Endodermal cell (in vitro differentiated cells): ENCODE measurements around the gene VAV2. TPM values are rescaled to one million over a fixed set of nuclear protein-coding genes. Genes with fewer than 3 reads are reported as not detected.

Source experiments
- DNase-seq: peaks from one replicate; pipeline ENCODE4 v3.0.0-alpha.2; 2017
- H3K27ac ChIP-seq: 2 replicates; pipeline ENCODE4 v1.5.1; 2013; ENCODE audit warnings: mild to moderate bottlenecking, low read depth, low read length, moderate library complexity
- H3K27me3 ChIP-seq: 2 replicates; pipeline ENCODE4 v1.6.1; 2013; ENCODE audit warnings: mild to moderate bottlenecking, low read length, moderate library complexity; ENCODE audit not compliant: insufficient read depth, control insufficient read depth, poor library complexity, severe bottlenecking
- H3K36me3 ChIP-seq: 2 replicates; pipeline ENCODE4 v1.7.0; 2013; ENCODE audit warnings: mild to moderate bottlenecking, low read length, moderate library complexity; ENCODE audit not compliant: control insufficient read depth, insufficient read depth
- H3K4me1 ChIP-seq: one replicate; pipeline ENCODE4 v1.7.0; 2013; ENCODE audit warnings: low read length; ENCODE audit not compliant: control insufficient read depth, insufficient read depth
- H3K4me3 ChIP-seq: 2 replicates; pipeline ENCODE4 v1.5.1; 2013; ENCODE audit warnings: mild to moderate bottlenecking, low read length, moderate library complexity
- H3K9ac ChIP-seq: 2 replicates; pipeline ENCODE4 v1.6.1; 2013; ENCODE audit warnings: mild to moderate bottlenecking, low read length, moderate library complexity; ENCODE audit not compliant: poor library complexity, severe bottlenecking; ENCODE audit errors: extremely low read depth
- H3K9me3 ChIP-seq: 2 replicates; pipeline ENCODE4 v1.6.1; 2013; ENCODE audit warnings: mild to moderate bottlenecking, low read length, moderate library complexity; ENCODE audit not compliant: control insufficient read depth
- H3K27ac Mint-ChIP-seq: 2 replicates; pipeline ENCODE4 v1.8.0; 2020; ENCODE audit warnings: mixed read lengths
- H3K27me3 Mint-ChIP-seq: 2 replicates; pipeline ENCODE4 v1.8.0; 2021; ENCODE audit warnings: mild to moderate bottlenecking, mixed read lengths; ENCODE audit not compliant: insufficient read depth
- H3K36me3 Mint-ChIP-seq: 2 replicates; pipeline ENCODE4 v1.8.0; 2020; ENCODE audit warnings: low read depth, mixed read lengths
- H3K4me1 Mint-ChIP-seq: 2 replicates; pipeline ENCODE4 v1.8.0; 2020; ENCODE audit warnings: mixed read lengths
- H3K4me3 Mint-ChIP-seq: 2 replicates; pipeline ENCODE4 v1.8.0; 2020; ENCODE audit warnings: mild to moderate bottlenecking, moderate library complexity, mixed read lengths
- H3K9me3 Mint-ChIP-seq: 2 replicates; pipeline ENCODE4 v1.8.0; 2020; ENCODE audit warnings: mild to moderate bottlenecking, mixed read lengths
- CTCF ChIP-seq: fragments of 200-600 bp; sonication (generic); conservative IDR thresholded peaks from 2 replicates; pipeline ENCODE4 v1.5.0; 2021; ENCODE audit warnings: antibody characterized with exemption, mild to moderate bottlenecking
- WGBS, 2 experiments: methylation state at CpG; one replicate each; pipeline versions ENCODE4 v1.1.5 to v1.1.7; 2013; ENCODE audit warnings: missing lambda C conversion rate in 2 of 2, mixed read lengths in 1 of 2; ENCODE audit not compliant: insufficient coverage in 1 of 2, insufficient read length in 1 of 2; 5-methylcytosine and 5-hydroxymethylcytosine counted together
- total RNA-seq, 2 donors: library from RNA; stranded (reverse); fragmentation: NEBNext Ultra II Directional in 1 of 2; extraction: Animal tissue kit (Norgen Biotek cat#: 25700) in 1 of 2; gene quantifications; 2 replicates in 1 of 2; 3 replicates in 1 of 2; pipeline ENCODE4 v1.2.1, GENCODE V29; 2021

The VAV2 gene
- total RNA-seq, 2 donors from 2014 or later: 29.8 to 35.9 TPM

- 77 to 79% methylated on average over 20 to 24 of the region's 24 CpGs for WGBS, 2 experiments
- no peaks in the 10 kb centered on the region for H3K27me3 ChIP-seq
- no peak for TF ChIP-seq CTCF
- no peak for DNase-seq
- H3K4me3 ChIP-seq: no peak overlapping the region
- H3K27ac Mint-ChIP-seq: no peak overlapping the region
- no peak overlapping the region for H3K27ac ChIP-seq
- no peaks in the 10 kb centered on the region for H3K36me3 ChIP-seq
- H3K9me3 Mint-ChIP-seq: no peaks in the 10 kb centered on the region
- peaks cover 7% of the 10 kb centered on the region for H3K4me1 ChIP-seq
- peaks cover 2% of the 10 kb centered on the region for H3K27me3 Mint-ChIP-seq
- no peaks in the 10 kb centered on the region for H3K36me3 Mint-ChIP-seq
- no peaks in the 10 kb centered on the region for H3K9me3 ChIP-seq
- no peak overlapping the region for H3K4me3 Mint-ChIP-seq
- no peaks in the 10 kb centered on the region for H3K4me1 Mint-ChIP-seq
- no peak overlapping the region for H3K9ac ChIP-seq
These were observed 4.7 kb upstream of the VAV2 start for GRCh38 chr9:133996531-133997520.

DNA sequence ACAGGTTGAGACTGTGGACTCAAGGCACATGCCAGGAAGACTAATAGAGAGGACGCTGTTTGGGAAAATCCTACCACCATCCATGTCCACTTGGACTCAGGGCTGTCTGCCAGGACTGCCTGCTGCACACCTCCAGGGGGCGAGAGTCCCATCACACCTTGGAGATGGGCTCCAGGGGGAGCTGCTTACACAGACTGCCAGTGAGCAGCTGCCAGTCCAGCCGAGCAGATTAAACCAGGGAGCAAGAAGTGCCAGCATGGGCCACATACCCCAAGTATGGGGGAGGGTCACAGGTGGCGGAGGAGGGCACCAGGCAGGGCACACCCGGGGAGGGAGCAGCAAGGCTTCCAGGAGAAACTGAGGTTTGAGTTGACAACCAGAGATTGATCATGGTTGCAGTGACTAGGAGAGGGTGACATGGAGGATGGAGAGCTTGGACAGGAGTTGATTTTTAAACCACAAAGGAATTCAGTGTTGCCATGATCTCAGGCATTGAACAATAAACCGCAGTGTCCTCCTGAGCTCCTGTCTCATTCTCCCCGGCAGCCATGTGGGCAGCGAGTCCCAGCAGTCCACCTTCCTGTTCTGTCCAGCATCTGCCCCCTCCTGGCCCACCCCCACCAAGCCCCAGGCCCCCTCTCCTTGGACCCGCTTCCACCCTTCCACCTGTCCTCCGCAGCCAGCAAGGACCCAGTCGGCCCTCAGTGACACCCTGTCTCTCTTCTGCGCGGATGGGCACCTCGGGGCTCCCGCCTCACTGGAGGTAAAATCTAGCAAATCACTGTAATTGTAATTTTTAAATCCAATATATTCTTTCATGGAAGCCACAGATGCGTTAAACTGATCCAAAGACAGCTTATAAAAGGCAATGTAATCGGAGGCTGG, 3.1 kb upstream of the VAV2 start:
- H3K9me3 Mint-ChIP-seq: no peaks in the 10 kb centered on the region
- DNase-seq: no peak

More for the DNA sequence above, 3.1 kb upstream of the VAV2 start:
- TF ChIP-seq CTCF: no peak
- H3K4me3 Mint-ChIP-seq: no peak overlapping the region
- Histone ChIP-seq H3K4me1 (peaks cover 9% of the 10 kb centered on the region), H3K27me3 (no peaks in the 10 kb centered on the region), H3K9ac (no peak overlapping the region), H3K36me3 (no peaks in the 10 kb centered on the region), H3K4me3 (no peak overlapping the region), H3K9me3 (no peaks in the 10 kb centered on the region), H3K27ac (no peak overlapping the region)
- H3K27me3 Mint-ChIP-seq: peaks cover under 1% of the 10 kb centered on the region
- no peaks in the 10 kb centered on the region for H3K36me3 Mint-ChIP-seq
- 87 to 91% methylated on average over 9 to 17 of the region's 17 CpGs for WGBS, 2 experiments
- H3K4me1 Mint-ChIP-seq: peaks cover 5% of the 10 kb centered on the region
- H3K27ac Mint-ChIP-seq: no peak overlapping the region
